ENCODE results near the gene GNAI1.

Gene GNAI1

GRCh38 chr7:80249619-80250295 is 115.1 kb downstream of the GNAI1 start:
- Histone ChIP-seq H3K9me3 (no peaks in the 10 kb centered on the region), H3K27me3 (no peaks in the 10 kb centered on the region), H3K27ac (no peak overlapping the region), H3K4me3 (no peak overlapping the region), H3K36me3 (no peaks in the 10 kb centered on the region), H3K4me1 (peaks cover 0 to 6% (median 0%) of the 10 kb centered on the region in 4 donors)
- intact Hi-C loops (cut with DNase I; ENCODE audit: low total_unique reads): no loop called here
- DNase-seq: no peak
- TF ChIP-seq, protein P1, sequence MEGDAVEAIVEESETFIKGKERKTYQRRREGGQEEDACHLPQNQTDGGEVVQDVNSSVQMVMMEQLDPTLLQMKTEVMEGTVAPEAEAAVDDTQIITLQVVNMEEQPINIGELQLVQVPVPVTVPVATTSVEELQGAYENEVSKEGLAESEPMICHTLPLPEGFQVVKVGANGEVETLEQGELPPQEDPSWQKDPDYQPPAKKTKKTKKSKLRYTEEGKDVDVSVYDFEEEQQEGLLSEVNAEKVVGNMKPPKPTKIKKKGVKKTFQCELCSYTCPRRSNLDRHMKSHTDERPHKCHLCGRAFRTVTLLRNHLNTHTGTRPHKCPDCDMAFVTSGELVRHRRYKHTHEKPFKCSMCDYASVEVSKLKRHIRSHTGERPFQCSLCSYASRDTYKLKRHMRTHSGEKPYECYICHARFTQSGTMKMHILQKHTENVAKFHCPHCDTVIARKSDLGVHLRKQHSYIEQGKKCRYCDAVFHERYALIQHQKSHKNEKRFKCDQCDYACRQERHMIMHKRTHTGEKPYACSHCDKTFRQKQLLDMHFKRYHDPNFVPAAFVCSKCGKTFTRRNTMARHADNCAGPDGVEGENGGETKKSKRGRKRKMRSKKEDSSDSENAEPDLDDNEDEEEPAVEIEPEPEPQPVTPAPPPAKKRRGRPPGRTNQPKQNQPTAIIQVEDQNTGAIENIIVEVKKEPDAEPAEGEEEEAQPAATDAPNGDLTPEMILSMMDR (IDR thresholded peaks at IDR 0.05): no peak

GRCh38 chr7:80253237-80253636 is 118.6 kb downstream of the GNAI1 start:
- H3K4me3 ChIP-seq: no peak overlapping the region
- TF ChIP-seq, protein P1 (IDR thresholded peaks at IDR 0.05): no peak
- intact Hi-C loops (cut with DNase I; ENCODE audit: low total_unique reads): no loop called here

DNA sequence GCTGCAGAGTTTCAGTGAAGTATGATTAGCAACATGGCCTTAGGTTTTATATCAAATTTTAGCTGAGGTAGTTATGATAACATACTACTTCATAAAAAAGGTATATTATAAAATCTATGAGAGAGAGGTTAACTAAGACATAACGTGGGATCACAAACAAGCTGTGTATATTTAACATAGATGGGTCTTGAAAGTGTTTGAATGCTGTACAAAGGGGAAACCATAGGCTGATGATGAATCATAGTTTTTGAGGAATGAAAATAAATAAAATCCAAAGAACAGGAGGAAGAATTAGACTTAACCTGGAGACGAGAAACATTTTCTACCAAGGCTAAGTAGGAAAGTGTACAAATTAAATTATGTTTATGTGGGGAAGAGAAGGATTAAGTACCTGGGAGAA is 119.0 kb downstream of the GNAI1 start:
- intact Hi-C loops (cut with DNase I; ENCODE audit: low total_unique reads): no loop called here
- no peak for DNase-seq
- no peak overlapping the region for H3K27ac ChIP-seq
- no peaks in the 10 kb centered on the region for H3K27me3 ChIP-seq
- no peaks in the 10 kb centered on the region for H3K36me3 ChIP-seq
- TF ChIP-seq, protein P1 (IDR thresholded peaks at IDR 0.05): no peak
- peaks cover 0 to 9% (median 0%) of the 10 kb centered on the region in 4 donors for H3K4me1 ChIP-seq
- H3K4me3 ChIP-seq: no peak overlapping the region
- H3K9me3 ChIP-seq: no peaks in the 10 kb centered on the region

More at GRCh38 chr7:80253237-80253636, 118.6 kb downstream of the GNAI1 start:
- H3K27me3 ChIP-seq: no peaks in the 10 kb centered on the region
- peaks cover 0 to 9% (median 0%) of the 10 kb centered on the region in 4 donors for H3K4me1 ChIP-seq
- no peaks in the 10 kb centered on the region for H3K9me3 ChIP-seq
- no peaks in the 10 kb centered on the region for H3K36me3 ChIP-seq
- H3K27ac ChIP-seq: no peak overlapping the region
- no peak for DNase-seq

DNA sequence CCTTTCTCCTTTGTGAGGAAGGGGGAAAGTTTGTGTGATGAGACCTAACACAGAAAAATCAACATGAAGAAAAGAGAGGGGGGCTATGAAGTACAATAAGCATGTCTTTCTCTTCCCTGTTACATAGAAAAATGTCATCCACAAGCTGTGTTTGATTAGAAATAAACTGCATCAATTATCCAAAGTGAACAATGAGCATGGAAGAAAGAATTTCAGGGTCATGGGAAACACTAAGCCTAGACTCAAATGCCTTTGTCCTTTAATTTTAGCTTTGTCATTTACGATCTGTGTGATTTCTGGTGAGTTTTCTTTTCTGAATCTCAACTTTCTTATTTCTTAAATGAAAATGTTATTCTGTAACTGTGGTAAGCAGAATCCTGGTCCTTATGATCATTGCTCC is 121.0 kb downstream of the GNAI1 start:
- TF ChIP-seq, protein P1 (IDR thresholded peaks at IDR 0.05): no peak
- H3K27ac ChIP-seq: no peak overlapping the region
- no peaks in the 10 kb centered on the region for H3K9me3 ChIP-seq
- peaks cover 0 to 9% (median 0%) of the 10 kb centered on the region in 4 donors for H3K4me1 ChIP-seq
- no peak overlapping the region for H3K4me3 ChIP-seq
- no peaks in the 10 kb centered on the region for H3K27me3 ChIP-seq
- H3K36me3 ChIP-seq: no peaks in the 10 kb centered on the region
- intact Hi-C loops (cut with DNase I; ENCODE audit: low total_unique reads): no loop called here
- no peak for DNase-seq

DNA sequence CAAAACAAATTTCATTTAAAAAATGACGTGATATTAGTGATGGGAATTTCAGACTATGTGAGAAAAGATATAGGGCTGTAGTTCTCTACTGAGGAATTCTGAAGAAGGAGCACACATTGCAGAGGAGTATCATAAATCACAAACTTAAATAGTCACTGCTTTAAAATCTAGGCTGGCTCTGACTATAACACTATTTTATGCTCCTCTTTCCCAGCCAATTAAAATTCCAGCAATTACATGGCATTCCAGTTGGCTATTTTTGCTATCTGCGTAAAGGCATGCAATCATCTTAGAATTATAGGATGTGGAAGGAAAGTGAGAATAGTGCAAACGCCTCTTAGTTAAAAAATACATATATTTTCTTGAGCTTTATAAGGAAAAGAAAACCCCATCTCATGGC is 123.1 kb downstream of the GNAI1 start:
- TF ChIP-seq, protein P1 (IDR thresholded peaks at IDR 0.05): no peak
- no peak overlapping the region for H3K4me3 ChIP-seq
- peaks cover 0 to 9% (median 0%) of the 10 kb centered on the region in 4 donors for H3K4me1 ChIP-seq
- intact Hi-C loops (cut with DNase I; ENCODE audit: low total_unique reads): no loop called here
- H3K9me3 ChIP-seq: no peaks in the 10 kb centered on the region
- H3K27me3 ChIP-seq: no peaks in the 10 kb centered on the region
- DNase-seq: no peak
- H3K27ac ChIP-seq: no peak overlapping the region
- no peaks in the 10 kb centered on the region for H3K36me3 ChIP-seq

Data from tibial artery (tissue), 4 donors.